Pancreas (tissue), 10 donors: ENCODE data around the gene DNTT. TPM values are rescaled to one million over a fixed set of nuclear protein-coding genes. Genes with fewer than 3 reads are reported as not detected.

Experiments used
- ATAC-seq, 4 donors: fragments of 200-7000 bp; cut with Tn5 transposase; one replicate each; pipeline versions ENCODE4 v1.8.0 to v1.9.1; 2020; ENCODE audit warnings: mild to moderate bottlenecking in 4 of 4, moderate library complexity in 4 of 4
- DNase-seq, 6 donors: peaks; one replicate each; pipeline ENCODE4 v3.0.0-alpha.2; 2020
- FAIRE-seq: peaks from 2 replicates; lab custom pipeline; 2012; peaks lifted over from hg19 to GRCh38; lab: Jason Lieb, UNC
- H3K27ac ChIP-seq, 4 donors: fragments of 200-600 bp; sonication (generic); 1 replicate in 3 of 4; 2 replicates in 1 of 4; pipeline versions ENCODE4 v1.5.0 to v1.8.0; 2020
- H3K27me3 ChIP-seq, 4 donors: fragments of 200-600 bp; one replicate each; pipeline ENCODE4 v1.8.0; 2021
- H3K36me3 ChIP-seq, 3 donors: fragments of 200-600 bp; sonication (generic) in 1 of 3; one replicate each; pipeline versions ENCODE4 v1.5.0 to v1.8.0; 2020 to 2021
- H3K4me1 ChIP-seq, 3 donors: fragments of 200-600 bp; one replicate each; pipeline ENCODE4 v1.8.0; 2021
- H3K4me3 ChIP-seq, 4 donors: fragments of 200-600 bp; sonication (generic) in 2 of 4; one replicate each; pipeline versions ENCODE4 v1.5.0 to v1.8.0; 2020 to 2021
- H3K9me3 ChIP-seq, 4 donors: fragments of 200-600 bp; one replicate each; pipeline ENCODE4 v1.8.0; 2021
- CTCF ChIP-seq, 4 donors: fragments of 200-600 bp; sonication (generic) in 3 of 4; IDR thresholded peaks; one replicate each; pipeline versions ENCODE4 v1.5.0 to v1.8.0; 2021; ENCODE audit warnings: antibody characterized with exemption in 4 of 4
- WGBS, 2 donors: extraction: QIAGEN DNeasy Blood & Tissue Kit; methylation state at CpG; one replicate each; pipeline ENCODE4 v1.1.7; 2013; 5-methylcytosine and 5-hydroxymethylcytosine counted together
- intact Hi-C, 3 donors: fragments of 100-400 bp; cut with DNase I; formaldehyde crosslinking; loops; one replicate each; pipeline versions ENCODE4 v1.11.1 to v1.14.2; 2022
- polyA plus RNA-seq, 2 donors: library from polyadenylated mRNA; stranded (reverse); fragments of 200-250 nt; gene quantifications; one replicate each; pipeline ENCODE4 v1.2.3, GENCODE V29; 2013
- total RNA-seq, 6 donors: library from RNA; stranded (reverse); fragmentation: NEBNext Ultra II Directional in 4 of 6; extraction: Animal tissue kit (Norgen Biotek cat#: 25700) in 4 of 6; gene quantifications; one replicate each; pipeline versions ENCODE4 v1.2.1 to v1.2.4, GENCODE V29; 2021 to 2023
- donor health status: healthy with polysubstance abuse.
- donor health status: DM: no; HTN: no; CAD: no; lungs with moderate emphysema.
- donor health status: DM: no; HTN: no; CAD: no.
- donor health status: control.
- donor health status: control.
- donor health status: Bipolar disorder and iron deficiency.
- donor health status: DM: yes; HTN: yes; CAD: no.
- donor health status: DM: no; HTN: no; CAD: no.
- donor health status: DM: no; HTN: no; CAD: no.
- donor health status: DM: yes; HTN: yes; CAD: no.

DNTT gene
- total and polyA plus RNA-seq, 8 donors, result 0.12 TPM; not detected in 7

GRCh38 chr10:96360331-96360730, 56.1 kb downstream of the DNTT start:
- Histone ChIP-seq H3K9me3 (no peaks in the 10 kb centered on the region), H3K4me3 (no peak overlapping the region), H3K27ac (no peak overlapping the region), H3K4me1 (no peaks in the 10 kb centered on the region), H3K36me3 (no peaks in the 10 kb centered on the region), H3K27me3 (no peaks in the 10 kb centered on the region)
- FAIRE-seq (no peak), ATAC-seq (no peak), DNase-seq (no peak)
- TF ChIP-seq CTCF (IDR thresholded peaks at IDR 0.05), result no peak
- WGBS, 2 donors, result 86 to 91% methylated on average over 6 of the region's 6 CpGs
- intact Hi-C loops, result no loop called here

GRCh38 chr10:96360766-96361165, 56.5 kb downstream of the DNTT start:
- TF ChIP-seq CTCF (IDR thresholded peaks at IDR 0.05), result no peak
- no peak overlapping the region for H3K27ac ChIP-seq
- intact Hi-C loops, result no loop called here
- WGBS, 2 donors, result 65 to 71% methylated on average over 3 of the region's 3 CpGs
- no peak overlapping the region for H3K4me3 ChIP-seq
- no peaks in the 10 kb centered on the region for H3K4me1 ChIP-seq
- no peak for DNase-seq
- no peaks in the 10 kb centered on the region for H3K27me3 ChIP-seq
- no peak for ATAC-seq
- FAIRE-seq, result no peak
- no peaks in the 10 kb centered on the region for H3K9me3 ChIP-seq
- H3K36me3 ChIP-seq, result no peaks in the 10 kb centered on the region

- no peaks in the 10 kb centered on the region for H3K4me1 ChIP-seq
- FAIRE-seq (no peak), DNase-seq (no peak)
Measured at GRCh38 chr10:96365571-96365970, 61.3 kb downstream of the DNTT start.

GRCh38 chr10:96366508-96366907, 62.3 kb downstream of the DNTT start:
- TF ChIP-seq CTCF (IDR thresholded peaks at IDR 0.05), result no peak
- ATAC-seq (no peak), DNase-seq (no peak), FAIRE-seq (no peak)
- Histone ChIP-seq H3K9me3 (no peaks in the 10 kb centered on the region), H3K4me3 (no peak overlapping the region), H3K4me1 (no peaks in the 10 kb centered on the region), H3K36me3 (no peaks in the 10 kb centered on the region), H3K27ac (no peak overlapping the region), H3K27me3 (no peaks in the 10 kb centered on the region)
- intact Hi-C loops, result no loop called here
- 56 to 73% methylated on average over 3 of the region's 3 CpGs for WGBS, 2 donors

More at GRCh38 chr10:96365571-96365970, 61.3 kb downstream of the DNTT start:
- intact Hi-C loops, result no loop called here
- no peak for ATAC-seq
- no peak for TF ChIP-seq CTCF (IDR thresholded peaks at IDR 0.05)
- H3K36me3 ChIP-seq, result no peaks in the 10 kb centered on the region
- H3K27me3 ChIP-seq, result no peaks in the 10 kb centered on the region
- no peak overlapping the region for H3K27ac ChIP-seq
- no peaks in the 10 kb centered on the region for H3K9me3 ChIP-seq
- WGBS, 2 donors, result 91 to 94% methylated on average over 3 of the region's 3 CpGs
- no peak overlapping the region for H3K4me3 ChIP-seq

GRCh38 chr10:96367470-96367869, 63.2 kb downstream of the DNTT start:
- WGBS, 2 donors, result 68 to 73% methylated on average over 4 of the region's 4 CpGs
- no peak for FAIRE-seq
- no peaks in the 10 kb centered on the region for H3K9me3 ChIP-seq
- no peak for ATAC-seq
- intact Hi-C loops, result no loop called here
- no peaks in the 10 kb centered on the region for H3K4me1 ChIP-seq
- H3K36me3 ChIP-seq, result no peaks in the 10 kb centered on the region
- DNase-seq, result no peak
- H3K4me3 ChIP-seq, result no peak overlapping the region
- no peak for TF ChIP-seq CTCF (IDR thresholded peaks at IDR 0.05)
- no peak overlapping the region for H3K27ac ChIP-seq
- H3K27me3 ChIP-seq, result no peaks in the 10 kb centered on the region
